ENCODE data around the gene THNSL1. TPM values are rescaled to one million over a fixed set of nuclear protein-coding genes. Genes with fewer than 3 reads are reported as not detected.
A peak's percentile ranks its signal among the peaks of the same experiment; 100 is the strongest.

THNSL1 gene
- total RNA-seq, 1 donor: 2.9 TPM

- H3K36me3 ChIP-seq (ENCODE audit: insufficient read depth, low read length): no peaks in the 10 kb centered on the region
- TF ChIP-seq CTCF (IDR thresholded peaks at IDR 0.05; ENCODE audit: extremely low read depth, low read depth, low read length): no peak
- DNase-seq (ENCODE audit: insufficient read length, low spot score, missing footprints): no peak
- H3K79me2 ChIP-seq (ENCODE audit: insufficient read depth, low read length): peaks cover 3% of the 10 kb centered on the region
- H4K20me1 ChIP-seq (ENCODE audit: insufficient read depth, low read length): no peaks in the 10 kb centered on the region
- H3K27me3 ChIP-seq (ENCODE audit: insufficient read depth, low read length): no peaks in the 10 kb centered on the region
- H3K27ac ChIP-seq (ENCODE audit: low read depth, low read length): peak overlapping the region; percentile 96
- H3K4me2 ChIP-seq (ENCODE audit: insufficient read depth, low read length): peak overlapping the region; percentile 83
- H3K4me1 ChIP-seq (ENCODE audit: insufficient read depth, low read length): peaks cover 10% of the 10 kb centered on the region
- peak overlapping the region; percentile 99 for H2AFZ ChIP-seq (ENCODE audit: low read length)
- no peaks in the 10 kb centered on the region for H3K9me3 ChIP-seq (ENCODE audit: low read depth, low read length)
- H3K4me3 ChIP-seq (ENCODE audit: insufficient read depth, low read length): peak overlapping the region; percentile 77
Observed at GRCh38 chr10:25017154-25017590, 760 bp downstream of the THNSL1 start.

GRCh38 chr10:25017661-25018060 is 1.2 kb downstream of the THNSL1 start:
- no peaks in the 10 kb centered on the region for H4K20me1 ChIP-seq (ENCODE audit: insufficient read depth, low read length)
- H3K9me3 ChIP-seq (ENCODE audit: low read depth, low read length): no peaks in the 10 kb centered on the region
- peak overlapping the region; percentile 96 for H3K27ac ChIP-seq (ENCODE audit: low read depth, low read length)
- peak overlapping the region; percentile 77 for H3K4me3 ChIP-seq (ENCODE audit: insufficient read depth, low read length)
- H2AFZ ChIP-seq (ENCODE audit: low read length): no peak overlapping the region
- no peak for DNase-seq (ENCODE audit: insufficient read length, low spot score, missing footprints)
- no peak for TF ChIP-seq CTCF (IDR thresholded peaks at IDR 0.05; ENCODE audit: extremely low read depth, low read depth, low read length)
- H3K36me3 ChIP-seq (ENCODE audit: insufficient read depth, low read length): no peaks in the 10 kb centered on the region
- H3K79me2 ChIP-seq (ENCODE audit: insufficient read depth, low read length): peaks cover 3% of the 10 kb centered on the region
- H3K27me3 ChIP-seq (ENCODE audit: insufficient read depth, low read length): no peaks in the 10 kb centered on the region
- H3K4me1 ChIP-seq (ENCODE audit: insufficient read depth, low read length): peaks cover 10% of the 10 kb centered on the region
- peak overlapping the region; percentile 83 for H3K4me2 ChIP-seq (ENCODE audit: insufficient read depth, low read length)

- Histone ChIP-seq H3K4me2 (ENCODE audit: insufficient read depth, low read length) (no peak overlapping the region), H4K20me1 (ENCODE audit: insufficient read depth, low read length) (no peaks in the 10 kb centered on the region), H2AFZ (ENCODE audit: low read length) (no peak overlapping the region), H3K79me2 (ENCODE audit: insufficient read depth, low read length) (peaks cover 3% of the 10 kb centered on the region), H3K4me3 (ENCODE audit: insufficient read depth, low read length) (no peak overlapping the region), H3K36me3 (ENCODE audit: insufficient read depth, low read length) (no peaks in the 10 kb centered on the region), H3K27ac (ENCODE audit: low read depth, low read length) (no peak overlapping the region), H3K9me3 (ENCODE audit: low read depth, low read length) (no peaks in the 10 kb centered on the region), H3K27me3 (ENCODE audit: insufficient read depth, low read length) (no peaks in the 10 kb centered on the region), H3K4me1 (ENCODE audit: insufficient read depth, low read length) (peaks cover 10% of the 10 kb centered on the region)
- no peak for DNase-seq (ENCODE audit: insufficient read length, low spot score, missing footprints)
- no peak for TF ChIP-seq CTCF (IDR thresholded peaks at IDR 0.05; ENCODE audit: extremely low read depth, low read depth, low read length)
Observed at GRCh38 chr10:25018703-25019102, 2.3 kb downstream of the THNSL1 start.

GRCh38 chr10:25023278-25023677 is 6.9 kb downstream of the THNSL1 start:
- Histone ChIP-seq H4K20me1 (ENCODE audit: insufficient read depth, low read length) (no peaks in the 10 kb centered on the region), H3K79me2 (ENCODE audit: insufficient read depth, low read length) (peaks cover 3% of the 10 kb centered on the region), H3K27me3 (ENCODE audit: insufficient read depth, low read length) (no peaks in the 10 kb centered on the region), H3K4me2 (ENCODE audit: insufficient read depth, low read length) (no peak overlapping the region), H3K4me1 (ENCODE audit: insufficient read depth, low read length) (peaks cover 6% of the 10 kb centered on the region), H3K4me3 (ENCODE audit: insufficient read depth, low read length) (no peak overlapping the region), H2AFZ (ENCODE audit: low read length) (no peak overlapping the region), H3K36me3 (ENCODE audit: insufficient read depth, low read length) (no peaks in the 10 kb centered on the region), H3K27ac (ENCODE audit: low read depth, low read length) (no peak overlapping the region), H3K9me3 (ENCODE audit: low read depth, low read length) (no peaks in the 10 kb centered on the region)
- DNase-seq (ENCODE audit: insufficient read length, low spot score, missing footprints): no peak
- no peak for TF ChIP-seq CTCF (IDR thresholded peaks at IDR 0.05; ENCODE audit: extremely low read depth, low read depth, low read length)
